Activated naive CD4-positive, alpha-beta T cell treated with anti-CD3 and anti-CD28 coated beads, Interleukin-2, amount 50 U/mL, for 24 hours (primary cell): ENCODE measurements around the gene HMCN1.

Experiments used
- H3K27ac Mint-ChIP-seq: one replicate; pipeline ENCODE4 v1.8.0; 2021; ENCODE audit warnings: mild to moderate bottlenecking, mixed read lengths
- H3K27me3 Mint-ChIP-seq: one replicate; pipeline ENCODE4 v1.8.0; 2021; ENCODE audit warnings: mixed read lengths
- H3K36me3 Mint-ChIP-seq: one replicate; pipeline ENCODE4 v1.8.0; 2021; ENCODE audit warnings: mixed read lengths
- H3K4me1 Mint-ChIP-seq: one replicate; pipeline ENCODE4 v1.8.0; 2021; ENCODE audit warnings: mixed read lengths
- H3K4me3 Mint-ChIP-seq: one replicate; pipeline ENCODE4 v1.8.0; 2021; ENCODE audit warnings: mild to moderate bottlenecking, mixed read lengths
- H3K9me3 Mint-ChIP-seq: one replicate; pipeline ENCODE4 v1.8.0; 2021; ENCODE audit warnings: mixed read lengths

HMCN1 gene

GRCh38 chr1:185965870-185966269 lies 231.7 kb downstream of the HMCN1 start:
- peaks cover 3% of the 10 kb centered on the region for H3K27me3 Mint-ChIP-seq
- H3K4me3 Mint-ChIP-seq, result no peak overlapping the region
- no peaks in the 10 kb centered on the region for H3K4me1 Mint-ChIP-seq
- H3K27ac Mint-ChIP-seq, result no peak overlapping the region
- H3K36me3 Mint-ChIP-seq, result no peaks in the 10 kb centered on the region
- no peaks in the 10 kb centered on the region for H3K9me3 Mint-ChIP-seq

DNA sequence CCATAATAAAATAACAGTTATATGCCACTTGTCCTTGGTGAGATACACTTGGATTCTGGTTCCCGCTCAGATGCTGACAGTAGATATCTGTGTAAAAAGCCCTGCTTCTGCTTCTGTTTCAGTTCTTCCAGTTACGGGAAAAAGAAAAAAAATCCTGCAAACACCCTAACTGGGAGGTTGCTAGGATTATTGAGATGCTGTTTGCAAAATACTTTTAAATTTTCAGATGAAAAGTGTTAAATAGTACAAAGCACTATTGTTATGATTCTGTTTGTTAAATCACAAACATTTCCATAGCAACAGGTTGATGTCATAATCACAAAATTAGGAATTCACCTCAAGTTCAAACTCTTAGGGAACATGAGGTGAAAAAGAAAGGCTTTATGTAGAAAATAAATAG lies 232.3 kb downstream of the HMCN1 start:
- no peaks in the 10 kb centered on the region for H3K36me3 Mint-ChIP-seq
- H3K27me3 Mint-ChIP-seq, result peaks cover 3% of the 10 kb centered on the region
- no peaks in the 10 kb centered on the region for H3K4me1 Mint-ChIP-seq
- H3K9me3 Mint-ChIP-seq, result no peaks in the 10 kb centered on the region
- H3K27ac Mint-ChIP-seq, result no peak overlapping the region
- H3K4me3 Mint-ChIP-seq, result no peak overlapping the region

DNA sequence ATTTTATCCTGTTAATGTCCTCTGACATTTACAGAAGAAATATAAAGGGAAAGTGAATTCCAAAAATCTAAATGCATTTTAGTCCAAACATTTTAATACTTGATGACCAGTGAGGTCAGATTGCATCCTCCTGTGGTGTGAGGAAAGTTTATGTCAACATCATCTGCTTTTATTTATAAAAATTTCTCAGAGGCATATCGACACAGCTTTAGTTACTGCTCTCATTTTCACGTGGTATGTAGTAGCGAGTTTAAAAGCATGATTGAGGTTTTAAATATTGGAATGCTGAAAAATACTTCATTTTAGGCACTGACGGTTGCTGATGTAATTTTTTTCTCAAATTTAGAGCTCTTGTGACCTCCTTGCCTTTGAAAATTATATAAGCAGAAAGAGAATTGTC lies 234.8 kb downstream of the HMCN1 start:
- Mint-ChIP-seq H3K4me3 (no peak overlapping the region), H3K27ac (no peak overlapping the region), H3K4me1 (no peaks in the 10 kb centered on the region), H3K36me3 (no peaks in the 10 kb centered on the region), H3K9me3 (no peaks in the 10 kb centered on the region), H3K27me3 (peaks cover 3% of the 10 kb centered on the region)

DNA sequence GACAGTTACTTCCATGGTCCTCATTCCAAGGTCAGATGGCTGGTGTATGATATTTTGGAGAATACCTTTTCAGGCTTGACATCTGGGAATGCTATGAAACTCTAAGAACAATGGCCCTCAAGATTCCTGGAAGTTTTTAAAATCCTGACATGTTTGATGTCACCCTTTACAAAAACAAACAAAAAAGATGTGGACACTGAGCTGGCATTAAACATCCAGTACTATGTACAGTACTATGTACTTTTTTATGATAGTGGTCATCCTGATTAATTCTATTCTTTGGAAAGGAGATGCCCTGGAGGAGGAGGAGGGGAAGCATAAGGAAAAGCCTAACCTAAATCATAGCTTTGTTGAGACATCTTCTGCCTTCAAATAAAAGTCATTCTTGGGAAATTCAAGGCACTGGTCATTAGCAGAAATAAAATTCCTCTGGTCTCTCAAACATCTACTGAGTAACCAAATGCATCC lies 235.4 kb downstream of the HMCN1 start:
- no peaks in the 10 kb centered on the region for H3K36me3 Mint-ChIP-seq
- H3K9me3 Mint-ChIP-seq, result no peaks in the 10 kb centered on the region
- H3K27ac Mint-ChIP-seq, result no peak overlapping the region
- H3K27me3 Mint-ChIP-seq, result peaks cover 3% of the 10 kb centered on the region
- H3K4me3 Mint-ChIP-seq, result no peak overlapping the region
- no peaks in the 10 kb centered on the region for H3K4me1 Mint-ChIP-seq

DNA sequence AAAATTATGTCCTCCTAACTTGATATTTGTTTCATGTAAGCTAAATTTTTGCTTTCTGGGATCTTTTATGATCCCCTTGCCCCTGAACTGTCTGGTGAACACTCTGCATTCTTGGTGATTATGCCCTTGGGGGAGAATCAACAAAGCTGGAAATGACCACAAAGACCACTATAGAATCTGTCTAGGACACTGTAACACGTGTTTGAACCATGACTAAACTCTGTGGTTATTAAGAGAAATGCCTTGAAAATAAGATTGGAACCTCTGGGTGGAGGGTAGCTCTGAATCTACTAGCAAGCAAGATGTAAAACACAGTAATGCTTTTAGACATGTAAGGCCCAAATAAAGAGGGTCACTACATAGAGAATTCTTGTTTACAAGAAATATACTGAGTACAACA lies 237.5 kb downstream of the HMCN1 start:
- H3K4me1 Mint-ChIP-seq, result no peaks in the 10 kb centered on the region
- H3K27me3 Mint-ChIP-seq, result peaks cover 5% of the 10 kb centered on the region
- no peak overlapping the region for H3K27ac Mint-ChIP-seq
- no peaks in the 10 kb centered on the region for H3K9me3 Mint-ChIP-seq
- H3K4me3 Mint-ChIP-seq, result no peak overlapping the region
- H3K36me3 Mint-ChIP-seq, result no peaks in the 10 kb centered on the region

GRCh38 chr1:185972096-185972850 lies 238.1 kb downstream of the HMCN1 start:
- H3K27me3 Mint-ChIP-seq, result peaks cover 3% of the 10 kb centered on the region
- H3K4me3 Mint-ChIP-seq, result no peak overlapping the region
- H3K4me1 Mint-ChIP-seq, result no peaks in the 10 kb centered on the region
- H3K9me3 Mint-ChIP-seq, result no peaks in the 10 kb centered on the region
- H3K27ac Mint-ChIP-seq, result no peak overlapping the region
- H3K36me3 Mint-ChIP-seq, result no peaks in the 10 kb centered on the region

GRCh38 chr1:185973645-185974044 lies 239.5 kb downstream of the HMCN1 start:
- Mint-ChIP-seq H3K9me3 (no peaks in the 10 kb centered on the region), H3K27ac (no peak overlapping the region), H3K27me3 (peaks cover 2% of the 10 kb centered on the region), H3K4me1 (no peaks in the 10 kb centered on the region), H3K4me3 (no peak overlapping the region), H3K36me3 (no peaks in the 10 kb centered on the region)

DNA sequence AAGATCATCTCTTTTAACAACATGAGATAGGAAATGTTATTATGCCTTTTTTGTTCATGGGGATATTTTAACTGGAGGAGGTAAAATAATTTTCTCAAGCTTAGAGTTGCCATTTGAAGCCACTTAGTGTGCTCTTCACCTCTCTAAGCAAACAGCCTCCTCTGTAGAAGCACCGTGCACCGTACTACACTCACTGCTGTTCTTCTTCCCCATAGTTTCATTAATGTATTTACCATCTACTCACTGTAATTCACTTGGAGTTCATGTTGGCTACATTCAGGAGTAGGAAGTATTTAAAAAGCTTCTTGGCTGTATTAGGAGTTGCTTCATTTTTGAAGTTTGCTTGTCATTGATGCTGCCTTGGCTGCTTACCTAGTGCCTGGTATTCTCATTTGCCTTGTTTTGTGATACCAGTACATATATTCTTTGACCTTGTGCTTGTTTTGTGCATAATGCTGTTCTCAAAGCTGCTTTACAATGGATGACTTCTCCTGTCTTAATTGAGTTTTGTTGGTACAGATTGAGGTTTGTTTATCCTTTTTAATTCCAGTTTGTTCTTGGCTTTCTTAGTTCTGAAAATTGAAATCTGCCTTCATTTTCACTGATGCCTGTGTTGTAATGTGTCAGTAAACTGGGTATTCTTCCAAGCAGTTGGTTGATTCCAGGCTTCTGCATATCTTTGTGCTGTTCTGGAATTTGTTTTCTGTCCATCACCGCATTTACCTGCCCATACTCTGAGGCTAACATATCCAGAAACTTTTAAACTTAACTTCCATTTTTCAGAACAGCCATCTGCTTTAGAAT lies 240.4 kb downstream of the HMCN1 start:
- H3K4me1 Mint-ChIP-seq, result no peaks in the 10 kb centered on the region
- no peak overlapping the region for H3K27ac Mint-ChIP-seq
- peaks cover 2% of the 10 kb centered on the region for H3K27me3 Mint-ChIP-seq
- no peaks in the 10 kb centered on the region for H3K36me3 Mint-ChIP-seq
- no peak overlapping the region for H3K4me3 Mint-ChIP-seq
- no peaks in the 10 kb centered on the region for H3K9me3 Mint-ChIP-seq

DNA sequence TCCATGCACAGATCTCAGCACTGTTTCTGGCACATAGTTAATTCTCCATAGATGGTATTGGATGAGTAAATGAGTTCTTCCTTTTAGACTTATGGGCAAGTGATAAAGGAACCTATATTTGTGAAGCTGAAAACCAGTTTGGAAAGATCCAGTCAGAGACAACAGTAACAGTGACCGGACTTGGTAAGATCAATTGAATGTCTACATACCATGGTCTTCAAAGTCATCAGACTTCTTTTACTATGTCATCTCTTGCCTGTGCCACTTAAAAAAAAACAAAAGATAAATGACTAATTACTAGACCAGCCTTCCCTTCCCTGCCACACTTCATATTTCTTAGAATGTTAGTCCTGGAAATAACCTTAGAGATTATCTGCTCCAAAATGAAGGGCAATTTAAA lies 246.7 kb downstream of the HMCN1 start:
- Mint-ChIP-seq H3K27me3 (peaks cover 1% of the 10 kb centered on the region), H3K9me3 (no peaks in the 10 kb centered on the region), H3K27ac (no peak overlapping the region), H3K4me3 (no peak overlapping the region), H3K36me3 (no peaks in the 10 kb centered on the region), H3K4me1 (no peaks in the 10 kb centered on the region)

DNA sequence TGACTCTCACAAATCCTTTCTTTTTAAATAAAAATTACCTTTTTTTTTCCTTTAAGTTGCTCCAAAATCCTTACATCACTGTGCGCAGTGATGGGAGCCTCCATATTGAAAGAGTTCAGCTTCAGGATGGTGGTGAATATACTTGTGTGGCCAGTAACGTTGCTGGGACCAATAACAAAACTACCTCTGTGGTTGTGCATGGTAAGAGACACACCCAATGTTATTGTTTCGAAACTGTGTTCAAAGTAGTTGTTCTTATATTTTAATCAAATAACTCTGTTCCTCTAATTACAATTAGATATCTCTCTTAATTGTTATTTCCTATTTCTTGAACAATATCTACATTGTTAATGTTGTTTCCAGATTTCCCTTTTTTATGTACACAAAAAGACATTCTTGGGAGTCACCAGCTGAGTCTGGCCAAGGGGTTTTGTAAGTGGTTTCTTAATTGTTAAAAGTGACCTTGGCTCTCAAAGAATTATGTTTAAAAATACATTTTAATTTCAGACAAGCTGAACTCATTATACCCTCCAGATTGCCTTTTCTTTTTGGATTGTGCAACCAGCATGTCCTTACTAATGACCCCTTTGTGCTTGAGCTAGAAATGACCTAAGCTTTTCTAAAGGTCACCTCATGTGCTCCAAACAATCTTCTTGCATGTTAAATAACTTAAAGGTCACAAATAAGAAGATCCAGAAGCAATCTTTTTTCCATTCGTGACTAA lies 250.1 kb downstream of the HMCN1 start:
- peaks cover 1% of the 10 kb centered on the region for H3K27me3 Mint-ChIP-seq
- H3K4me1 Mint-ChIP-seq, result peaks cover 13% of the 10 kb centered on the region
- no peaks in the 10 kb centered on the region for H3K9me3 Mint-ChIP-seq
- H3K36me3 Mint-ChIP-seq, result no peaks in the 10 kb centered on the region
- H3K4me3 Mint-ChIP-seq, result no peak overlapping the region
- no peak overlapping the region for H3K27ac Mint-ChIP-seq

- H3K9me3 Mint-ChIP-seq, result no peaks in the 10 kb centered on the region
- peak overlapping the region; percentile 12 for H3K4me3 Mint-ChIP-seq
- peaks cover 13% of the 10 kb centered on the region for H3K4me1 Mint-ChIP-seq
- peak overlapping the region; percentile 82 for H3K27ac Mint-ChIP-seq
- peaks cover 1% of the 10 kb centered on the region for H3K27me3 Mint-ChIP-seq
- H3K36me3 Mint-ChIP-seq, result no peaks in the 10 kb centered on the region
Measured at GRCh38 chr1:185987611-185988321, 253.6 kb downstream of the HMCN1 start.

DNA sequence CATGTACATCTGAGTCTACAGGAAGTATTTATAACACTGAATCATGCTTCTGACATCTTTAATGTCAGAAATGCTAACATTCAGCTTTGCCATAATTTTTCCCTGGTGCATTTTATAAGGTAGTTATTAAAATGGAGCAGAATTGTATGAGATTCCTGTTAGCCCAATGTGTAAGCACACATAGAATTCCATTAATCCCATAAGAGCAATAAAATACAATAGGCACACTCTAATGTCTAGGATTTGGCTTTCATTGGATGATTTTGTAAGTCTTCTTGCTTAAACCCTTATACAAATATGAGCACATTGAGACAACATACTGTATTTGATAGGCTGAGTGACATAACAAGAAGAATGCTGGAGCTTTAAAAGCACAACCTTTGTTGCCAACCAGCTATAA lies 256.4 kb downstream of the HMCN1 start:
- Mint-ChIP-seq H3K4me3 (no peak overlapping the region), H3K9me3 (no peaks in the 10 kb centered on the region)

DNA sequence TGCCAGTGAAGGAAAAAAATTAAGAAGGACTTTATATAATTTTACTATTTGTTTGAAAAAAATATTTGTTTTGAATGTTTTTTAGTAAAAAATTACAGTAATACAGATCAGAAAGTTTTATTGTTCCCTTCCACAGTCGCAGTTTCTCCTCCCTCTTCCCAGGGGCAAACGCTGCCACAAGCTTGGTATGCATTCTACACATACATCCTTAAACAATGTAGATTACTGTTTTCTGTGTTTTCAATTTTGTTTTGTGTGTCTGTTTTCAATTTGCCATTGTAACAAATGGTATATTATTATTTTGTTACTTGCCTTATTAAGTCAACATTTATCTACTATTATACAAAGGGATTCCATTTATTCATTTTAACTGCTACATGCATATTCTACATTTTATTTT lies 257.1 kb downstream of the HMCN1 start:
- no peak overlapping the region for H3K27ac Mint-ChIP-seq
- H3K4me1 Mint-ChIP-seq, result peaks cover 17% of the 10 kb centered on the region
- H3K27me3 Mint-ChIP-seq, result peaks cover 3% of the 10 kb centered on the region
- no peaks in the 10 kb centered on the region for H3K36me3 Mint-ChIP-seq
- H3K9me3 Mint-ChIP-seq, result no peaks in the 10 kb centered on the region
- H3K4me3 Mint-ChIP-seq, result no peak overlapping the region

More for the DNA sequence above, 256.4 kb downstream of the HMCN1 start:
- Mint-ChIP-seq H3K36me3 (no peaks in the 10 kb centered on the region), H3K27ac (no peak overlapping the region), H3K4me1 (peaks cover 17% of the 10 kb centered on the region), H3K27me3 (peaks cover 3% of the 10 kb centered on the region)

DNA sequence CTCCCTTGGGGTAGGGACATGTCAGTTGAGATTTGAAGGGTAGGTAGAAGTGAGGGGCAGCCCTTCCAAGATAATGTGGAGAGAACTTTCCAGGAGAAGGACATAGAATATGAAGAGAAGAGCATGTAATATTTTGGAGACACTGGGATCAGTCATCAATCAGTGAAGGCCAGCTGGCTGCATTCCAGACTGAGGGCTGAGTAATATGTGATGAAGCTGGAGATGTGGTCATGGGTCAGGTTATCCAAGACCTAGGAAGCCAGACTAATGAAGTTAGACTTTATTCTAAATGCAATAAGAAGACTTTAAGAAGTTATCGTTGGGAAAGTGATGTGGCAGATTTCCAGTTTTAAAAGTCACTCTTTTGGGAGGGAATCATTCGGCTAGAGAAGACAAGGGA lies 262.0 kb downstream of the HMCN1 start:
- no peak overlapping the region for H3K4me3 Mint-ChIP-seq
- H3K4me1 Mint-ChIP-seq, result peaks cover 4% of the 10 kb centered on the region
- no peak overlapping the region for H3K27ac Mint-ChIP-seq
- H3K9me3 Mint-ChIP-seq, result no peaks in the 10 kb centered on the region
- H3K27me3 Mint-ChIP-seq, result peaks cover 5% of the 10 kb centered on the region
- no peaks in the 10 kb centered on the region for H3K36me3 Mint-ChIP-seq

DNA sequence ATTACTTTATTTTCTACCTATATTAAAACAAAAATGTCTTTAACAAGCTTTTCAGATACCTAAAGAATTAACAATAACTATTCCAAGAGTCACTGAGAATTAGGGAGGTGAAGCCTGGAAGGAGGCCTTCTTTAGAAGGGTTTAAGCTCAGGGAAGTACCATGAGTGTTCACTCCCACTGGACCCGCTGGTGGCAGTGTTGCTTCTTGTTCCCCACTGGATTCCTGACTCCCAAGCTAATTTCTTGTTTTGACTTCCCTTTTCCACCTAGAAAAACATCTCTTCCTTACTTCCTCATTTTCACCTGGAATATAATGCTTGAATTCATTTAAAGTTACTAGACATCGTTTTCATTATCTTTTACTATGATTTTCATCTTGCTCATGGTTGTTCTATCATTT lies 264.2 kb downstream of the HMCN1 start:
- H3K36me3 Mint-ChIP-seq, result no peaks in the 10 kb centered on the region
- H3K27me3 Mint-ChIP-seq, result peaks cover 5% of the 10 kb centered on the region
- H3K4me1 Mint-ChIP-seq, result peaks cover 4% of the 10 kb centered on the region
- no peaks in the 10 kb centered on the region for H3K9me3 Mint-ChIP-seq
- no peak overlapping the region for H3K27ac Mint-ChIP-seq
- H3K4me3 Mint-ChIP-seq, result no peak overlapping the region
